Suppressor macrophage treated with lipopolysaccharide for 4 hours (primary cell): ENCODE data around the gene LNP1.

Source experiments
- DNase-seq: peaks from one replicate; pipeline ENCODE4 v3.0.0-alpha.2; 2020

LNP1 gene

GRCh38 chr3:100400419-100400779, 940 bp upstream of the LNP1 start:
- DNase-seq: peak; percentile 59

- DNase-seq: peak; percentile 34
Observed at GRCh38 chr3:100401674-100402041, 319 bp downstream of the LNP1 start.

- peak; percentile 1 for DNase-seq
Observed at GRCh38 chr3:100402256-100402655, 917 bp downstream of the LNP1 start.

- no peak for DNase-seq
Observed at GRCh38 chr3:100402891-100403290, 1.6 kb downstream of the LNP1 start.

DNA sequence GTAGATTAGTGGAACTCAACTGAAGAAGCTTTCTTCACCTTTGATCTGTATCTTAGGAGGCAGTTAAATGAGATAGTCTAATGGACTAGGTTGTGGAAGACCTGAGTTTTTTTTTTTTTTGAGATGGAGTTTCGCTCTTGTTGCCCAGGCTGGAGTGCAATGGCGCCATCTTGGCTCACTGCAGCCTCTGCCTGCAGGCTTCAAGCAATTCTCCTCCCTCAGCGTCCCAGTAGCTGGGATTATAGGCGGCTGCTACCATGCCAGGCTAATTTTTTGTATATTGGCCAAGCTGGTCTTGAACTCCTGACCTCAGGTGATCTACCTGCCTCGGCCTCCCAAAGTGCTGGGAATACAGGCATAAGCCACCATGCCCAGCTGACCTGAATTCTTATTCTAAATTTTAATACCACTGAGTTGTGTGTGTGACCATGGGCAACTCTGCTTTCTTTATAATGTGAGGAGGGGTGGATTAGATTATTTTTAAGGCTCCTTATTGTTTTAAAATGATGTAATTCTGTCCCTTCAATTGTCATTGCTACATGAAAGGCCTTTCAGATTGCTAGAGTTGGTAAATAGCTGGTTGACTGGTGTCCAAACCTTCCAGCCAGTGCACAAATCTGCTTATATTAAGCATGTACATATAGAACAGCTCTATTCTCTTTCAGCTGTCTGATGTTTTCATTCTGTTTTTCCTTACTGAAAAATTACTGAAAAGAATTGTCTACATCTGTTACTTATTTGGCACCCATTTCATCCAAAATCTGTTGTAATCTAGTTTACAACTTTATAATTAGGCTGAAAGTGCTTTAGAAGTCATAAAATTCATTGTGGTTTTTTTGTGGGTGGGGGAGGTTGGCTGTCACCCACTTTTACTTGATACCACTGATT, 2.3 kb downstream of the LNP1 start:
- no peak for DNase-seq

GRCh38 chr3:100404250-100404548, 2.9 kb downstream of the LNP1 start:
- no peak for DNase-seq

- no peak for DNase-seq
Observed at GRCh38 chr3:100407164-100407563, 5.8 kb downstream of the LNP1 start.

DNA sequence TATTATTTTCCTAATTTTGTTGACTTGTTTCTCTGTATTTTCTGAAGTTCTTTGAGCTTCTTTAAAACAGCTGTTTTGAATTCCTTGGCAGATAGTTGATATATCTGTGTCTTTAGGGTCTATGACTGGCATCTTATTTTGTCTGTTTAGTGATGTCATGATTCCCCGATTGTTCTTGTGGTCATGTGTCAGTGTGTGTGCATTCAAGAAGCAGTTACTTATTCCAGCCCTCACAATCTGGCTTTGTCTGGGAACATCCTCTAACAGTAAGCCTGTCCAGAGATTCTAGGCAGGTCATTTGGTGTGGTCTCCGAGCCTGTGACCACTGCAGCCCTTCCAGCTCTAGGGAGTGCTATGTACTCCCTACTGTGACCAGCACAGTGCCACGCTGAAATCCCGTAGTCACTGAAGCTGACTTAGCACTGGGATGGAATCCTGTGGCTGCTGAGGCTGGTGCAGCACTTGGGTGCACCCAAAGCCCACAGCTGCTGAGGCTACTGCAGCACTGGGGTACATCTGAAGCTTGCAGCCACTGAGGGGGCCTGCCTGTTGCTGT, 6.7 kb downstream of the LNP1 start:
- no peak for DNase-seq

DNA sequence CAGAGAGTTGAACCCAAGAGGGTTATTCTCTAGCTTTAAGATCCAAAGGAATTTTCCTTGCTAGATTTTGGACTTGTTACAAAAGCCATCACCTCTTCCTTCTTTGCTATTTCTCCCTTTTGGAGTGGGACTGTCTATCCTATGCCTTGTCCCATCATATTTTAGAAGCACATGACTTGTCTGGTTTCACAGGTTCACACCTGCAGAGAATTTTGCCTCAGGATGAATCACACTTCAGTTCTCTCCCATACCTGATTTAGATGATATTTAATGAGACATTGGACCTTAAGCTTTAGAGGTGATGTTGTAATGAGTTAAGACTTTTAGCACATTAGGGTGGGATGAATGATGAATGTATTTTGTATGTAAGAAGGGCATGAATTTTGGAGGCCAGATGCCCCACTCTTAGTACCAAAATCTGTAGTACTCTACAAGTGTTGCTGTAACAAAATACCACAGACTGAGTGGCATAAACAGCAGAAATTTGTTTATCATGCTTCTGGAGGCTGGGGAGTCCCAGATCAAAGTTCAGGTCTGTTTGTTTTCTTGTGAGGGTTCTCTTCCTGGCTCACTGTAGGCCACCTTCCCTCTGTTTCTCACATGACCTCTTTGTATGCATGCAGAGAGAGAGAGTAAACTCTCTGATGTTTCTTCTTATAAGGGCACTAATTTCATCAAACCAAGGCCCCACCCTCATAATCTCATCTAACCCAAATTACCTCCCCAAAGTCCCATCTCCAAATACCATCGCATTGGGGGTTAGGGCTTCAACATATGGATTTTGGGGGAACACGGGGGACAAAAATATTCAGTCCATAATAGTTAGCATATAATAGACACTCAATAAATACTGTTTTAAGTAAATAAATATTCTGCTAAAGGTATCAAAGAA, 10.0 kb downstream of the LNP1 start:
- DNase-seq: no peak

DNA sequence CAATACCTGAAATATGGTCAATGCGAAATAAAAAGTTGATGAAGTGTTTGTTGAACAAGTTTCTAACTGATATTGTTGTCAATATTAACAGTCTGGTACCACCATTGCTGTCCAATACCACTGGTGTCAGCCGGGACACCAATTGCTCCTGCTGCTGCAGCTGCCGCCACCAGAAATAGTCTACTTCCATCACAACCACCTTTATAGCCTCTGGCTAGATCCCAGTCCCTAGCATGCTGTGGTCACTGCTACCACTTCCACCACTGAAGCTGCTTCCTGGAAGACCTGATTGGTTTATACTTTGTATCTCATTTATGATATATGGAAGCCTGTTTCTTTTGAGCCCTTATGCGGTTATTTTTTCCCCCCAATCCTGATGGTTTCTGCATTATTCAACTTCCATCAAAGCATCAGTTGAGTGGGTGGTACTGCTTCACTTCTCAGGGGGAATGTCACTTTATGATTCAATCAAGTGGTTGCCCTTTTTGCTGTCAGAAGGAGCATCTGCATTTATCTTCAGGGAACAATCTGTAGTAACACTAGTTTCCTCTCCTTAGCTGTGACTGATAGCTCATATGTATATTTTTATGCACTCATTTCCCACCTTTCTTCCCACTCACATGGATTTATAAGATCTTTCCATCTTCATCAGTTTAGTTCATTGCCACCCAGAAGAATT, 11.7 kb downstream of the LNP1 start:
- DNase-seq: no peak

- no peak for DNase-seq
Observed at GRCh38 chr3:100413613-100414012, 12.3 kb downstream of the LNP1 start.

DNA sequence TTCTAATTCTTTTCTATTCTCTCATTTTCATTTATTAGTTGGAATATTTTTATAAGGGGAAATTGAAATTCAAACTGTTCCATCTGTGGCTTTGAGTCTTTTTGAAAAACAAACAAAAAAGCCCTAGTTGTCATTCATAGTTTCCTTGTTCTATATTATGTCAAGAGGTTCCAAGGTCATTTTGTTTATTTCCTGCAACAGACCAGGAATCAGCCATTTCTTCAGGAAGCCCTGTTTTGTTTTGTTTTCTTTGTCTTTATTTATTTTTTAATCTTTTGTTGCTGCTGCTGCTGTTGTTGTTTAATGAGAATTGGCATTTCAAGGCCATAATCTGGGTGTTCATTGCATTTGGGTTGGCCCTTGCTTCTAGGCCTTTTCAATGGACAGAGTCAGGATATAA, 14.8 kb downstream of the LNP1 start:
- no peak for DNase-seq

DNA sequence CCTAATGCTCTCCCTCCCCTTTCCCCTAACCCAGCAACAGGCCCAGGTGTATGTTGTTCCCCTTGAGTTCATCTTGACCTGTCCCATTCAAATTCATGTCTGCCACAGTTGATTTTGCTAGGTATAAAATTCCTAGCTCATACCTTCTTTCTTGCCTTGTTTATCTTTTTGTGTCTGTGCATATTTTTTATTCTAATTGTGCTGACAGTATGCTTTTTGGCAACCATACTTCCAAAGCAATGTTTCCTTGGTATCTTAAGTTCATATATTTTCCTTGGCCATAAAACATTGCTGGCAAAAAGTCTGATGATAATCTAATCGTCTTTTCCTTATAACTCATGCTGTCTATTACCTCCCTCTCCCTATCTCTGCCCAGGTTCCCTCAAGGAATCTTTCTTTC, 15.5 kb downstream of the LNP1 start:
- DNase-seq: no peak

- DNase-seq: peak; percentile 47
Observed at GRCh38 chr3:100419406-100419805, 18.1 kb downstream of the LNP1 start.

- DNase-seq: no peak
Observed at GRCh38 chr3:100420885-100421284, 19.5 kb downstream of the LNP1 start.

- DNase-seq: no peak
Observed at GRCh38 chr3:100423611-100424010, 22.3 kb downstream of the LNP1 start.

DNA sequence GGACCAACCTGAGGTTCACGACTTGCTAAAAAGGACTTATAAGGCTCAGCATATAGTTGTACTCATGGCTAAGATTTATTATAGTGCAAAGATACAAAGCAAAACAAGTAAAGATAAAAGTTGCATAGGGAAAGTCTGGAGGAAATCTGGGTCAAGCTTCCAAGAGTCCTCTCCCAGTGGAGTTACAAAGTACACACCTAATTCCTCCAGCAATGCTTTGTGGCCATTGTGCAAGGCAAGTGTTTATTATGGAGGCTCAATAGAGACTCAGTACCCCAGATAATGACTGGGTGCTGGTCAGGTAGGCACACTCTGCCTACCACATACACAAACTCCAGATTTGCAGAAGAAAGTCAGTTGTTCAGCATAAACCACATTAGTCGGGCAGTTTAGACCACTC, 22.9 kb downstream of the LNP1 start:
- no peak for DNase-seq

- DNase-seq: no peak
Observed at GRCh38 chr3:100425316-100425715, 24.0 kb downstream of the LNP1 start.

- DNase-seq: no peak
Observed at GRCh38 chr3:100426067-100426682, 24.8 kb downstream of the LNP1 start.

GRCh38 chr3:100427699-100428098, 26.4 kb downstream of the LNP1 start:
- DNase-seq: no peak

DNA sequence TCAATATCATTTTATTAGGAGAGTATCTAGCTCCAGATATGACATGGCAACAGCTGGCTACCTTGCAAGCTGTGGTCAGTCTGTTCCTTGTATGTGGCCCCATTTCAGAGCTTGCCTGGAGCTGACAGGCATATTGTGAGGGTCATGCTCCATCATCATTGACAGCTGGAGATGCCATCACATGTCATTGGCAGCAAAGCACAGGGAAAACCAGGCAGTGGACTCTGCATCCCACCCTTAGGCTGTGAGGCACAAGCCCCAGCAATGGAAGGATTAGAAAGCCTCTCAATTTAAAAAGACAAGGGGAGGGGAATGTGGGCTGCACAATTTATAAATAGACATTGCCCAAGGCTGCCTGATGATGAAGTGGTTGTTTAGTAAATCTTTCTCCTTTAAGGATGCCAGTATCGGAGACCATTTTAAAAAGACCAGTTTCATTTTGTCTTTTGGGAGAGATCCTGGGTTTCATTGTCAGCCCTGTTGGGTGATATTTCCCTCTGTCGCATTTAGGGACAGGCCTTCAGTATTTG, 27.9 kb downstream of the LNP1 start:
- DNase-seq: no peak

GRCh38 chr3:100436951-100437350, 35.6 kb downstream of the LNP1 start:
- DNase-seq: peak; percentile 36
